Esophagus squamous epithelium (tissue), 4 donors: ENCODE measurements around the gene COASY.

Experiments used
- CTCF ChIP-seq, 6 experiments: fragments of 450-650 bp in 4 of 6; fragments of 200-600 bp in 2 of 6; sonication (generic) in 2 of 6; IDR thresholded peaks; one replicate each; pipeline ENCODE4 v1.5.1; 2016 to 2019; ENCODE audit warnings: antibody characterized with exemption in 6 of 6, mild to moderate bottlenecking in 4 of 6, moderate library complexity in 4 of 6
- POLR2A ChIP-seq, 4 donors: fragments of 450-650 bp; IDR thresholded peaks; one replicate each; pipeline ENCODE4 v1.6.1; 2017; ENCODE audit warnings: antibody characterized with exemption in 4 of 4, mild to moderate bottlenecking in 4 of 4, moderate library complexity in 3 of 4

- no peak for TF ChIP-seq CTCF (IDR thresholded peaks at IDR 0.05)
- no peak for TF ChIP-seq POLR2A (IDR thresholded peaks at IDR 0.05)
These were observed 24.7 kb downstream of the COASY start for GRCh38 chr17:42586514-42587230.
